Skeletal muscle tissue (tissue), 4 donors: ENCODE measurements around the gene SMIM20. TPM values are rescaled to one million over a fixed set of nuclear protein-coding genes. Genes with fewer than 3 reads are reported as not detected.
A peak's percentile ranks its signal among the peaks of the same experiment; 100 is the strongest.
"Not testable (repeated sequence)": the region's sequence is repeated elsewhere in the genome, so short reads cannot be mapped to it uniquely, and the experiment has no call there.

Experiments used
- H3K27ac ChIP-seq: one replicate; pipeline ENCODE4 v1.7.0; 2013; ENCODE audit warnings: mild to moderate bottlenecking, low read depth, low read length, inconsistent platforms
- H3K27me3 ChIP-seq, 3 donors: one replicate each; pipeline ENCODE4 v1.7.0; 2013; ENCODE audit warnings: low read length in 3 of 3; ENCODE audit not compliant: control insufficient read depth in 3 of 3, insufficient read depth in 3 of 3
- H3K36me3 ChIP-seq, 3 donors: one replicate each; pipeline ENCODE4 v1.7.0; 2013; ENCODE audit warnings: low read length in 3 of 3; ENCODE audit not compliant: control insufficient read depth in 3 of 3, insufficient read depth in 3 of 3
- H3K4me1 ChIP-seq, 3 donors: one replicate each; pipeline ENCODE4 v1.7.0; 2013; ENCODE audit warnings: low read length in 3 of 3, mild to moderate bottlenecking in 3 of 3; ENCODE audit not compliant: control insufficient read depth in 3 of 3, insufficient read depth in 3 of 3
- H3K4me3 ChIP-seq, 3 donors: one replicate each; pipeline ENCODE4 v1.7.0; 2013; ENCODE audit warnings: low read length in 3 of 3
- H3K9ac ChIP-seq, 3 donors: one replicate each; pipeline ENCODE4 v1.7.0; 2013; ENCODE audit warnings: low read length in 3 of 3, mild to moderate bottlenecking in 3 of 3, moderate library complexity in 2 of 3, low read depth in 1 of 3
- H3K9me3 ChIP-seq, 3 donors: one replicate each; pipeline ENCODE4 v1.7.0; 2013; ENCODE audit warnings: low read length in 3 of 3; ENCODE audit not compliant: control insufficient read depth in 3 of 3
- total RNA-seq: library from RNA; depleted of rRNA; stranded (reverse); fragments of >200 nt; gene quantifications from one replicate; pipeline ENCODE4 v1.2.3, GENCODE V29; 2014
- donor health status: Osteomylitis.

Gene SMIM20
- total RNA-seq = 27.1 TPM

GRCh38 chr4:25913851-25914669 is at the start of gene SMIM20:
Gene SMIM20 (plus strand): TSS chr4:25914220. CDS start chr4:25914314, 94 bp downstream.
- peak within 1 kb of the TSS; percentile 88 to 98 (median 92) for H3K4me3 ChIP-seq
- H3K4me1 ChIP-seq = peaks cover 11 to 22% (median 17%) of the 10 kb centered on the region in 3 donors
- peak within 1 kb of the TSS; percentile 79 to 95 (median 79) for H3K9ac ChIP-seq
- H3K9me3 ChIP-seq = no peaks in the 10 kb centered on the region
- peaks cover 0 to 2% (median 0%) of the 10 kb centered on the region in 3 donors for H3K36me3 ChIP-seq
- H3K27ac ChIP-seq = peak within 1 kb of the TSS; percentile 80
- H3K27me3 ChIP-seq = no peaks in the 10 kb centered on the region

GRCh38 chr4:25865586-25865985 is 48.4 kb upstream of the SMIM20 start:
- Histone ChIP-seq H3K27ac (no peak overlapping the region), H3K9ac (no peak overlapping the region), H3K4me3 (no peak overlapping the region), H3K27me3 (peaks cover 0 to 5% (median 4%) of the 10 kb centered on the region in 3 donors), H3K9me3 (no peaks in the 10 kb centered on the region), H3K36me3 (no peaks in the 10 kb centered on the region), H3K4me1 (peaks cover 0 to 4% (median 3%) of the 10 kb centered on the region in 3 donors)

GRCh38 chr4:25866401-25866800 is 47.6 kb upstream of the SMIM20 start:
- H3K9me3 ChIP-seq, H3K4me3 ChIP-seq, H3K9ac ChIP-seq, H3K36me3 ChIP-seq, H3K4me1 ChIP-seq, H3K27ac ChIP-seq, H3K27me3 ChIP-seq: not testable (repeated sequence)

- no peaks in the 10 kb centered on the region for H3K36me3 ChIP-seq
- no peak overlapping the region for H3K4me3 ChIP-seq
- no peak overlapping the region for H3K9ac ChIP-seq
- peaks cover 0 to 2% (median 0%) of the 10 kb centered on the region in 3 donors for H3K27me3 ChIP-seq
- no peaks in the 10 kb centered on the region for H3K9me3 ChIP-seq
- H3K27ac ChIP-seq = no peak overlapping the region
- no peaks in the 10 kb centered on the region for H3K4me1 ChIP-seq
Measured at GRCh38 chr4:25867781-25868294, 46.2 kb upstream of the SMIM20 start.

GRCh38 chr4:25870081-25870480 is 43.9 kb upstream of the SMIM20 start:
- Histone ChIP-seq H3K27ac (no peak overlapping the region), H3K4me3 (no peak overlapping the region), H3K36me3 (no peaks in the 10 kb centered on the region), H3K9me3 (no peaks in the 10 kb centered on the region), H3K9ac (no peak overlapping the region), H3K27me3 (peaks cover 0 to 2% (median 0%) of the 10 kb centered on the region in 3 donors), H3K4me1 (no peaks in the 10 kb centered on the region)

GRCh38 chr4:25872851-25873631 is 41.0 kb upstream of the SMIM20 start:
- no peak overlapping the region for H3K4me3 ChIP-seq
- H3K4me1 ChIP-seq = no peaks in the 10 kb centered on the region
- no peaks in the 10 kb centered on the region for H3K9me3 ChIP-seq
- H3K27ac ChIP-seq = no peak overlapping the region
- no peak overlapping the region for H3K9ac ChIP-seq
- H3K27me3 ChIP-seq = peaks cover 0 to 2% (median 0%) of the 10 kb centered on the region in 3 donors
- H3K36me3 ChIP-seq = no peaks in the 10 kb centered on the region

- Histone ChIP-seq H3K9ac (no peak overlapping the region), H3K27me3 (peaks cover 0 to 2% (median 0%) of the 10 kb centered on the region in 3 donors), H3K4me3 (no peak overlapping the region), H3K9me3 (no peaks in the 10 kb centered on the region), H3K4me1 (no peaks in the 10 kb centered on the region), H3K36me3 (no peaks in the 10 kb centered on the region), H3K27ac (no peak overlapping the region)
Measured at GRCh38 chr4:25873632-25874129, 40.3 kb upstream of the SMIM20 start.

- Histone ChIP-seq H3K9me3 (no peaks in the 10 kb centered on the region), H3K4me3 (no peak overlapping the region), H3K4me1 (no peaks in the 10 kb centered on the region), H3K27me3 (peaks cover 0 to 2% (median 0%) of the 10 kb centered on the region in 3 donors), H3K27ac (no peak overlapping the region), H3K9ac (no peak overlapping the region), H3K36me3 (no peaks in the 10 kb centered on the region)
Measured at GRCh38 chr4:25874655-25875054, 39.4 kb upstream of the SMIM20 start.

- no peaks in the 10 kb centered on the region for H3K4me1 ChIP-seq
Measured at GRCh38 chr4:25875281-25875745, 38.7 kb upstream of the SMIM20 start.

More at GRCh38 chr4:25875281-25875745, 38.7 kb upstream of the SMIM20 start:
- Histone ChIP-seq H3K27me3 (peaks cover 0 to 2% (median 0%) of the 10 kb centered on the region in 3 donors), H3K4me3 (no peak overlapping the region), H3K36me3 (no peaks in the 10 kb centered on the region), H3K27ac (no peak overlapping the region), H3K9me3 (no peaks in the 10 kb centered on the region), H3K9ac (no peak overlapping the region)
